GM21515 (cell line): ENCODE results near the gene SLC28A1.
"Not testable (repeated sequence)": the region's sequence is repeated elsewhere in the genome, so short reads cannot be mapped to it uniquely, and the experiment has no call there.

Experiments
- ATAC-seq: cut with Tn5 transposase; IDR thresholded peaks from one replicate; pipeline ENCODE4 v1.9.1; 2021; ENCODE audit not compliant: unreplicated experiment

The SLC28A1 gene

DNA sequence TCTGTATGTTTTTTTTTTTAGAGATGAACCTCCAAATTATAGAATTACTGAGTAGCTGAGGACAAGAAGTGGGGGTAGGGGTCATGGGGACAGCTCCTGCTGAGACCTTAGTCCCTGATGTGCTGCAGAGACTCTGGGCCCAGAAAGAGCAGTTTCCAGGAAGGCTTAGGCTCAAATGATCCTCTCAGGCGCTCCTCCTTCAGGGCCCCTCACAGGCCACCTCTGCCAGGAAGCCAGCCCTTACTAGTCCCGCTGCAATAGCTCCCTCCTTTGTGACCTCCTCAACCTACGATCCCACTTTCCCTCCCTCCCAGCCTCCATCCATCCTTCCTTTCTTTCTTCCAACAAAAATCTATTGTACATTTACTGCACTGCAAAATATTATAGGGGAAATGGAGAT, 24.6 kb downstream of the SLC28A1 start:
- ATAC-seq = no peak

DNA sequence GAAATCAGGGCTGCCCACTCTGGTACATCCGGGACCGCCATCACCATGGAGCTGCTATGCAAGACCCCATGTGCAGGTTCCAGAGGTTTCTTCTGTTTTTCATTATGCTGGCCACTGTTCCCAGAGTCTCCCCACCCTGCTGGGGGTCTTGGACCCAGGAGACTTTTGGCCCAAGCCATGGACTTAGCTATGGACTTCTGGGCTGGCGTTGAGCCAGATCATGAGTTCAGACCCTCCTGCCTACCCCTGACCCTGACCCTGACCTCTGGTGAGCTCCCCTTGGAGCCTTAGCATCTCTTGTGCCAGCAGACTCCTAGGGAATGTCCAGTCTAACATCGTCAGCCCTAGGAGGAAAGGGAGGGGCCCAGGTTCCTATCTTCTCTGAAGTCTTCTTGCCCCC, 25.3 kb downstream of the SLC28A1 start:
- ATAC-seq = no peak

DNA sequence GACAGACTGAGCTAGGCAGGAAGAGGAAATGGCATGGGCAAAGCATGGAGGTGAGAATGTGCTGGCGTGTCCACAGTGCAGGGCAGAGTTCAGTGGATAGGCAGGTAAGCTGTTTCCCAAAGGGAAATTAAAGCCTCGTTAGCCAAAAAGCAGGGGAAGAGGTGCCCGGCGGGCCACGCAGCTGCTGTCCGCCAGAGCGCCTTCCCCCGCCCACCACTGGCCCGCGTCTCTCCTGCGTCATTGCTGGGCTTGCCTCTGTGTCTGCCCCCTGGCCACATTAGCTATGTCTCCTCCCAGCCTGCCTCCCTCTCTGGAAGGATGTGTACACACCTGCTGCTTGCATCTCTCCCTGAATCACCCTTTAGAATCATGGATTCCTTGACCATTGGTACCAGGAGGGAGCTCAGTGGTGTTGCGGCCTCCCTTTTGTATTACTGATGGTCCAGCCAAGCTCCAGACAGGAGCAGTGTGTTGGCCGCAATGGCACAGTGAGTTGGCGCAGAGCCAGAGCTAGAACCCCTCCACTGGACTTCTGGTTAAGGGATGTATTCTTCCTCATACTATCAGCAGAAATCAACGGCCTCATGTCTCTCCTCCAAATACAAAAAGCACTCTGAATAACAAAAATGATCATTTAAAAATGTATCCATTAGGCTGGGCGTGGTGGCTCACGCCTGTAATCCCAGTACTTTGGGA, 26.6 kb downstream of the SLC28A1 start:
- ATAC-seq = no peak

DNA sequence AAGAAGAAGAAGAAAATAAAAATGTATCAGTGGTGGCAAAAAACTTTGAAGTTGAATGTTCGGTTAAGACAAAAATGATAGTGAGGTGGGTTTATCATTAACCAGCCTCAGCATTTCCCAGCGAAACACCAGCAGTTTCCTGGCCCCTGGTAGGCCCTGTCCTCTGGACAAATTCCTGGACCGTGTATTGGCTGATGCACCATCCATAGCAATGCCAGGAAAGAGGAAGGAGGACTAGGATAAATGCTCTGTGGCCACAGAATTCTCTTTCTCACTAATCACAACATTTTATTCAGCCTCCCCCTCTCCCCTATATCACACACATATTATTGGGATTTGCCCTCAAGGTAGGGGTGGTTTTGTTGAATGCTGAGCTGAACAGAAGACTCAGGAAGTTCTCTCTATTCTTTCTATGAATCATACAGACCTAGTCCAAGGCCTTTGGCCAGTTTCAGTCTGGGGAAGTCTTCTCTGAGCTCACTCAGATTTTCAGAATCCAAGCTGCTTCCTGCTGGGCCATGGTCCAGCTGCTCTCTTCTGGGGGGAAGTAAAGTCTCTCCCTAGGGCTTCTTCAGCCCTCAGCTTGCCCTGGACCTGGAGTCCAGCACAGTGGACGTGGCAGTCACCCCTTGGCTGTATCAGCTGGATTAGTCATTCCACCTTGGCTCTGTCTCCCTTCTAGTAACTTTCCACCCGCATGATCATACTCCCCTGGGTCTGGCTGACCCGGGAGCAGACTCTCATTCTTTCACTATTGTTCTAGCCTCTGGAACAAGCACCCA, 27.6 kb downstream of the SLC28A1 start:
- ATAC-seq = no peak

DNA sequence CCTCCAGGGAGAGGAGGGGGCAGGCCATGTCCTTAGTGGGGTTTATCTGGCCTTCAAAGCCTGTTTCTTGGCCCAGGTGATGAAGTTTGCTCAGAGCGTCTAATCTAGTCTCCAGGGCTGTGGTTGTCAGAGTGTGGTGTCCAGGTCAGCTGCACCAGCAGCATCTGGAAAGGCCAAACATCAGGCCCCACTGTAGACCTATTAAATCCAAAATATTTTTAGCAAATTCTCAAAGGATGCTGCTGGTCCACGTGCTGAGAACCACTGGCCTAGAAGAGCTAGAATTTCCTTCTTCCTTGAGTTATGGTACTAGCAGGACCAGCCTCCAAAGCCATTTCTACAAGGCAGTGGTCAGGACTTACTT, 28.9 kb downstream of the SLC28A1 start:
- ATAC-seq = no peak

DNA sequence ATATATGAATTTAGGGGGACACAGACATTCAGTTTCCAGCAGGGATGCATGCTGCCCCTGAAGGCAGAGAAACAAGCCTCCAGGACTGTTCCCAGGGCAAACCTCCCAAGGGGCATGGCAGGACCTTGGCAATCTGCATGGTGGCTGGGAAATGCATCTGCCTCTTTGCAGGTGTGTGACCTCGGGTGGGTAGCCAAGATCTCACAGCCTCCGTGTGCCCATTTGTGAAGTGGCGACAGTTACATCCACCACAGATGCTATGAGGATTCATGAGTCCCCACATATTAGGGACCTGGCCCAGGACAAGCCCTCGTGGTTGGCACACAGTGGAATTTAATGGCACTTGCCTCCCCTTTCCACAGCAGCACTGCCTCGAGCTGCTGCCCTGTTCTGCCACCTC, 29.9 kb downstream of the SLC28A1 start:
- ATAC-seq = no peak

DNA sequence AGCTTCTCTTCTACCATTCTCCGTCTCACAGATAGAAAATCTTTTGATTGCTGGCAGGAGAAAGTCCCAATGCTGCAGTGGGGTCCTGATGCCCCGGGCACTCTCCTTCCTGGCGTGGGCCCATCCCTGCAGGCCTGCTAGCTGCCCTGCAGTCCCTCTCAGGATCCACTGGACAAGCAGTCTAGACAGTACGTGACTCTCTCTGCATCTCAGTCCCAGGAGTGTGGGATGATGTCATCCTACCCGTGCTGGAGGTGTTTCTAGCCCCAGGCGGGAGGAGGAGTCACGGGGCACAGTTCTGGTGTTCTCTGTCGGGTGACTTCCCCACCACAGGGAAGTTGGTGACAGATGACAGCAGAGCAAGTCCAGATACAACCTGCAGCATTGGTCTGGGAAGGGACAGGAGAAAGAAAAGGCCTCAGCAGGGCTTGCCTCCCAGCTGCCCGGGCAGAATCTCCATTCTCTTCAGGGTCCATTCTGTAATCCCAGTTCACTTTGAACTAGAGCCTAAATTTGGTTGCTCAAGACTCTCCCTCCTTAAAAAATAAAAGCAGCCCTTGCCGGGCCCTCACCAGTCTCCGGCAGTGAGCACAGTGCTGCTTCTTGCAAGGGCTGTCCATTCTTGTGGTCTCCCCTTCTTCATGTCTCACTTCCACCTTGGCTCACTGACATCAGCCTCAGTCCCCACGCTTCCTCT, 30.6 kb downstream of the SLC28A1 start:
- ATAC-seq = peak; percentile 93

DNA sequence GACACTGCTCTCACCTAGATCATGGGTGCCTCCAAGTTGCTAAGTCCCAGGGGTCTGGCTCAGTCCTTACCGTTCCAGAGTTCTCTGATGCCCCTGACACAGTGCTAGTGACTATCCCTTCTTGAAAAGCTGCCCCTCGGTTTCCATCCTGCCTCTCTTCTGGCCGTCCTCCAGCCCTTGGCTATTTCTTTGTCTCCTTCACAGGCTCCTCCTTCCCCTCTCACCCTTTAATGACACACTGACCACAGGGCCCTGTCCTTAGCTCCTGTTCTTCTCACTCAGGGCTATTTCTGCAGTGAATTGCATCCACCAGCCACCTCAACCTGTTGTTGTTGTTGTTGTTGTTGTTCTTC, 31.1 kb downstream of the SLC28A1 start:
- no peak for ATAC-seq

DNA sequence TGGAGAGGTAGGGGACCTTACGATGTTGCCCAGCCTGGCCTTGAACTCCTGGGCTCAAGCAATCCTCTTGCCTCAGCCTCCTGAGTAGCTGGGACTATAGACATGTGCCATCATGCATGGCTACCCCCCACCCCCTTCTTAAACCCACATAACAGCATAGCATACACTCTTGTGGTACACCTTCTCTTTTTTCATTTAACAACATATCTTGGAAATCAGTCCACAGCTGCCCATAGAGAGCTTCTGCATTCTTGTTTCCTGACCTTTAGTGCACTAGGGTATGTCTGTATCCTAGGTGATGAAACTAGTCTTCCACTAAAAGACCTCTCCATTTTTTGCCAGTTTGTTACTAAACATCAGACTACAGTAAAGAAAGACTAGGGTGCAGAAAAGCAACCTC, 33.0 kb downstream of the SLC28A1 start:
- ATAC-seq = no peak

DNA sequence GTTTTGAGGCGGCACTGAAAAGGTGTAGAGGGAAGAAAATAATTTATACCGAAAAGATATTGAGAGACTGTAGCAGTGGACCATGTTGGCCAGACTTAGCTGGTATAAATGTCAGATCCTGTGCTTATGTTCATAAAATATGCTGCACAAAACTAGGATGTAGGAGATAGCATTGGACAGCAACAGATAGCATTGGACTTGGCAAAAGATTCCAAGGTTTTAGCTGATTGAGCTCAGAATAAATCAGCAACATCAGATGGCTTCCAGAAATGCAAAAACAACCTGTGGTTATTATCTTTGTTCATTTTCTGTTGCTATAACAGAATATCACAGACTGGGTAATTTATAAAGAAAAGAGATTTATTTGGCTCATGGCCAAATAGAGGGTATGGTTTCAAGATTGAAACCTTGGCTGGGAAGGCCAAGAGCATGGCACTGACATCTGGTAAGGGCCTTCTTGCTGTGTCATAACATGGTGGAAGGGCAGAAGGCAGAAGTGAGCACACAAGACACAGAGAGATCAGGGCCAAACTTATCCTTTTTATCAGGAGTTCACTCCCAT, 34.7 kb downstream of the SLC28A1 start:
- no peak for ATAC-seq

DNA sequence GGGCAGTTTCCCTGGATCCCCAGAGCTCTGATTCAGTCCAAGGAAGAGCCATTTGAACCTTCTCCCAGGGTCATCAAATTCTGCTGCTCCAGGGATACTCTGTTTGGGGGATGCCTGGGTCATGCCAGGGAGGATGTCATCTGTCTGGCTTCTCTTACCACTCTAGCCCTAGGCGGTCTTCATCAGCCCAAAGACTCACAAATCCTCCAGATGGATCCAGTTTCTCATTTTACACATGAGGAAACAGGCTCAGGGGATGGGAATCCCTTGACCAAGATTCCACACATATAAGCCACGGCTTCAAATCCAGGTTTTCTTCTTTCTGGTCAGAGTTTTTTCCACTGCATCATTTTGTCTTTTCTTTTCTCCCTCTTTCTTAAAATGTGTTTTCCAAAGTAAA, 36.7 kb downstream of the SLC28A1 start:
- ATAC-seq = no peak

DNA sequence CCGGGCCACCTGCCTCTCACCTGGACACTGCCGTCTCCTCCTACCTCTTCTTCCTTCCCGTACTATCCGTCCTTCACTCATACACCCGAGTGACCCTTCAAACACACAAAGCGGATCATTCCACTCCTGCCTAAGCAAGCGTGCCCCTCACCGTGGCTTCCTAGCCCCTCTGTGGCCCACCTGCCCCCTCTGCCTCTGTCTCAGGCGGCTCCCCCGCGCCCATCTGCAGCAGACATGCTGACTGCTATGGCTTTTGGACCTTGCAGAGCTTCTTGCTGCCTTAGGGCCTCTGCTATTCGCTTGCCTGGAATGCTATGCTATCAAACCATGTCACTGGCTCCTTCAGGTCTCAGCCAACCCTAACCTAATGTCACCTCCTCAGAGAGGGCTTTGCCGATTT, 38.1 kb downstream of the SLC28A1 start:
- ATAC-seq = no peak

DNA sequence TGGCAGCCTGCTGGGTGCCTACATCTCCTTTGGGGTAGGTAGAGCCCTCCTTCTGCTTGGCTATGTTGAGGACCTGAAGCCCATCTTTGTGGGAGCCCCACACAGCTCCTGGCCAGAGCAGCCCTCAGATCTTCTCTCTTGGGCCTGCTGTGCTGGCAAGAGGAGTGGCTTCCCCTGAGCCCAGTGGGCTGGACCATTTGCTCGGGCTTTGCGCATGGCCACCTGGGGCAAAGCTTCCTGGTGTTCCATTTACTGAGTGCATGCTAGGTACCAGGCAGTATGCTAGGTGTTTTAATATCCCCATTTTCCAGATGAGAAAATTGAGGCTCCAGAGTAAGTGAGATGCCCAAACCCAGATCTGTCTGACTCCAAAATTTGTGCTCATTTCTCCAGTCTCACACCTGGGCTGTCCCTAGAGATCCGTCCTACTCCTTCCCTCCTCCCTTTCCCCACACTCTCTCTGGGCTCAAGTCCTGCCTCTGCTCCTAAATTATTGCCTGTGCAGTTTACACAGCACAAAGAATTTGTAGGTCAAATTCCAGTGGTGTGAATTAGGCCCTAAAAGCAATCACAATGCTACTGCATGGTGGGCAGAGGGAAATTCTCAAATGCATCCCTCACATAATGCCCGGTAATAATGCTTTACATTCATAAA, 39.7 kb downstream of the SLC28A1 start:
- no peak for ATAC-seq

DNA sequence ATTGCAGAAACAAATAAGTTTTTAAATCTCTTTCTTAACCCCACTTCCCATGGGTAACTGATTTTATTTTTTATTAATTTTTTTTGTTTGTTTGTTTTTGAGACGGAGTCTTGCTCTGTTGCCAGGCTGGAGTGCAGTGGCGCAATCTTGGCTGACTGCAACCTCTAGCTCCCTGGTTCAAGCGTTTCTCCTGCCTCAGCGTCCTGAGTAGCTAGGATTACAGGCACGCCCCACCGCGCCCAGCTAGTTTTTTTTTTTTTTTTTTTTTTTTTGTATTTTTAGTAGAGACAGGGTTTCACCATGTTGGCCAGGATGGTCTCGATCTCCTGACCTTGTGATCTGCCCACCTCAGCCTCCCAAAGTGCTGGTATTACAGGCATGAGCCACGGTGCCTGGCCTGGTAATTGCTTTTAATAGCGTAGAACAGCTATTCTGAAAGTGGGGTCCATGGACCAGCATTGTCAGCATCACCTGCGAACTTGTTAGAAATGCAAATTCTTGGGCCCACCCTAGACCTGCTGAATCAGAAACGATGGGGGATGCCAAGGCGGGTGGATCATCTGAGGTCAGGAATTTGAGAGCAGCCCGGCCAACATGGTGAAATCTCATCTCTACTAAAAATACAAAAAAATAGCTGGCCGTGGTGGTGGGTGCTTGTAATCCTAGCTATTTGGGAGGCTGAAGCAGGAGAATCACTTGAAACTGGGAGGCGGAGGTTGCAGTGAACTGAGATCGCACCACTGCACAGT, 40.5 kb downstream of the SLC28A1 start:
- not testable (repeated sequence) for ATAC-seq

DNA sequence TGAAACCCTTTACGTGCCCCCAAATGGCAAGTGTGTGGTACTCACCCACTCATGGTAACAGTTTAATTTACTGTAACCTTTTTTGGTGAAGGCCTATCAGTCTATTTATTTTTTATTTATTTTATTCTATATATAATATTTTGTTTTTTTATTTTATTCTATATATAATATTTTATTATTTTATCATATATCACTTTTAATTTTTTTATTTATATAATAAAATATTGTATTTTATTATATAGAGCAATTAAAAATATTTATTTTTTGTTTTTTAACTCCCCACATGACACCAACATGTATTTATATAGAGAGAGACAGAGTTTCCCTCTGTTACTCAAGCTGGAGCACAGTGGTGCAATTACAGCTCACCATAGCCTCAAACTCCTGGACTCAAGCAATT, 41.4 kb downstream of the SLC28A1 start:
- no peak for ATAC-seq

DNA sequence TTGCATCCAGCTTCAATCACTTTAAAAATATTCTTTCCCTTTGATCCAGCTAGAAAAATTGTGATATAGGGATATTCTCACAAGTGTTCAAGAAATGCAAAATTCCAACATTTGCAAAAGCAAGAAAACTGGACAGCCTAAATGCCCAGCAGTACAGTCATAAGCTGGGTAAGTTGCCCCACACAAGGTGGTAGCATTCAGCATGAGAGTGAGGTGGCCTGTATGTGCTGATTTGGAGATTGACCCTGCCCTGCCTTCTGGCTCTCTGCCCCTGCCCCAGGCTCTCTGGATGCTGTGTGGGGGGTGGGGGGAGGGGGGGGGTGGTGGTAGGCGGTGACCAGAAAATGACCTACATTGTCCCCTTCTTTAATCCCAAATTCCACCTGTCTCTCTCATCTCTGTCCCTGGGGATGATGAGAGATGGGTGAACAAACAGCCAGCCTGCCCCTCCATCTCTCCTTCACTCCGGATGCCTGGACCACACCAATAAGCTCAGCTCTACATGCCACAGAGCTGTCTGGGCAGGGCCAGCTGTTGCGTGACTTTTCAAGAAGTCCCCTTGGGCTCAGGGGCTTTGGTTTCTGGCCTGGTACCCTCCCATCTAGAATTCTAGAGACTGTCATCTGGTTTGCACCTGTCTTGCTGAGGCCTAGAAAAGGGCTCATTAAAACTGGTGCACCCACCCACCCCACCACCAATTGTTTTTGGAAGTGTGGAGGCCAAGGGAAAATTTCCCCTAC, 42.2 kb downstream of the SLC28A1 start:
- no peak for ATAC-seq

DNA sequence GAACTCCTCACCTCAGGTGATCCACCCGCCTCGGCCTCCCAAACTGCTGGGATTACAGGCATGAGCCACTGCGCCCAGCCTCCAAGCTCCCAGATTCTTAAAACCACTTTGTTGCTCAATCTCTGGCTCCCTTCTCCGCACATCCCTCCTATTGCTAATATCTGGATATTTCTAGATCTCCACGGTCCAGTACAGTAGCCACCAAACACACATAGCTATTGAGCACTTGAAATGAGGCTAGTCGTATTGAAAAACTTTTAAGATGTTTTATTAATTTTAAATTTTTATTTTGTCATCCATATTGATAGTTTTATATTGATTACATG, 44.3 kb downstream of the SLC28A1 start:
- no peak for ATAC-seq

DNA sequence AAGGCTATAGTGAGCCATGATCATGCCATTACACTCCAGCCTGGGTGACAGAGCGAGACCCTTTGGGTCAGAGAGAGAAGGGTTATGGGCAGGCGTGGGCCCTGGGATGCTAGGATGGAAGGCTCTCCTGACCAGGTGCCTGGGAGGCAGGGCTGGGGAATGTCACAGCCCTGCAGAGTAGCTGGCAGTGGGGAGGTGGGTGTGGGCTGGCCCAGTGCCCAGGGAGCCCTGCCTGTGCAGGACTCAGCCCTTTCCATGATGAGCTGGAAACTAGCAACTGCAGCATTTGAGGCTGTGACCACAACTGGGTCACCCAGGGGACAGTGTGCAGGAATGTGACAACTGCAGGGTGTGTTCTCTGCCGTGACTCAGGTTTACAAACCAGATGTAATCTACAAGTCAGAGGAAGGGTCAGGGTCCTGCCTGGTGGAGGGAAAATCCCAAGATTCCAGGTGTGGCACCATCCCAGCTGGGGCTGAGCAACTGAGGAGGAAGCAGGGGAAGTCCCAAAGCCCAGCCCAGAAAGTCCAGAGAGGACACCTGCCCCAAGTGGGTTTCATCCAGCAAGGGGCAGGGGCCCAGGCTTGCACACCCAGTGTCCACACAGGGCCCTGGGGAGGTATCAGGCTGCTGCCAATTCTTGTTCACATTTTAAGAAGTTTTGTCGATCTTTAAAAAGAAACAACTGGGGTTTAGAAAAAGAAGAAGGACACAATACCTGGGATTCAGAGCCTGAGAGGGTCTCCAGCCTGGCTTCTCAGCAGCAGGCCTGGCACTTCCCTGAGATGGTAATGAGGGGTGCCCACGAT, 45.5 kb downstream of the SLC28A1 start:
- no peak for ATAC-seq

DNA sequence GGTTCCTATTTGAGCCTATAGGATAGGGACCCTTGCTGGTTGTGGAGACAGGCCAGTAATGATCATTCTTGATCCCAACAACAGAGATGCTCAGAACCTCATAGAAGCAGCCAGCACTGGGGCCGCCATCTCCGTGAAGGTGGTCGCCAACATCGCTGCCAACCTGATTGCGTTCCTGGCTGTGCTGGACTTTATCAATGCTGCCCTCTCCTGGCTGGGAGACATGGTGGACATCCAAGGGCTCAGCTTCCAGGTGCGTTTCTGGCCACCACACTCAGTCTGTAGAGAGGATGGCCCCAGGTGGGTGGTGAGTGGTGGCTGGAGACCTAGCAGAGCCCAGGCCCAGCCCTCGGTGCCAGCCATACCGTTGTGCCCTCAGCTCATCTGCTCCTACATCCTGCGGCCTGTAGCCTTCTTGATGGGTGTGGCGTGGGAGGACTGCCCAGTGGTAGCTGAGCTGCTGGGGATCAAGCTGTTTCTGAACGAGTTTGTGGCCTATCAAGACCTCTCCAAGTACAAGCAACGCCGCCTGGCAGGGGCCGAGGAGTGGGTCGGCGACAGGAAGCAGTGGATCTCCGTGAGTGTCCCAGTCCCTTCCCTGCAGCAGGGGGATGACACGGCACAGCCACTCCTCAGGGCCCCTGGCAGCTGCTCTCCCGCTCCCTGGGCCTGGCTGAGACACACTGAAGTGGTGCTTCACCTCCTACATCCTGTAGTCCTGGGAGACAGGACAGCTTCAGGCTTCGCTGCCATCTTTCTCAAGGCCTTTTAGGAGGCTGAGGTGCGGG, 50.7 kb downstream of the SLC28A1 start:
- no peak for ATAC-seq
